Fibroblast of skin of scalp (primary cell): Measurements from ENCODE around the gene FREM3. TPM values are rescaled to one million over a fixed set of nuclear protein-coding genes. Genes with fewer than 3 reads are reported as not detected.
"Not testable (repeated sequence)": the region's sequence is repeated elsewhere in the genome, so short reads cannot be mapped to it uniquely, and the experiment has no call there.

Experiments used
- DNase-seq: peaks from one replicate; pipeline ENCODE4 v3.0.0-alpha.2; 2013
- polyA plus RNA-seq, 2 experiments: library from polyadenylated mRNA; unstranded; fragments of 120-200 nt; gene quantifications; one replicate each; pipeline ENCODE4 v1.2.1, GENCODE V29; 2013; ENCODE audit not compliant: insufficient read length in 2 of 2

Gene FREM3
- not detected for polyA plus RNA-seq (2013, experiment 1 of 2; ENCODE audit: insufficient read length)
- polyA plus RNA-seq (2013, experiment 2 of 2; ENCODE audit: insufficient read length), result not detected

- no peak for DNase-seq
Measured at GRCh38 chr4:143700416-143701352, at the start of gene FREM3. Gene FREM3, minus strand, starts transcription at chr4:143700675. Its CDS starts 0 bp downstream, at chr4:143700675.

GRCh38 chr4:143745874-143746273 is 45.4 kb upstream of the FREM3 start:
- DNase-seq, result no peak

GRCh38 chr4:143743591-143743990 is 43.1 kb upstream of the FREM3 start:
- DNase-seq, result no peak

- no peak for DNase-seq
Measured at GRCh38 chr4:143742834-143743233, 42.4 kb upstream of the FREM3 start.

- no peak for DNase-seq
Measured at GRCh38 chr4:143736861-143737260, 36.4 kb upstream of the FREM3 start.

GRCh38 chr4:143736061-143736460 is 35.6 kb upstream of the FREM3 start:
- DNase-seq, result not testable (repeated sequence)

GRCh38 chr4:143728166-143728565 is 27.7 kb upstream of the FREM3 start:
- peak; percentile 68 for DNase-seq

GRCh38 chr4:143726714-143727113 is 26.2 kb upstream of the FREM3 start:
- DNase-seq, result no peak

GRCh38 chr4:143721317-143721716 is 20.8 kb upstream of the FREM3 start:
- no peak for DNase-seq

GRCh38 chr4:143718748-143719147 is 18.3 kb upstream of the FREM3 start:
- not testable (repeated sequence) for DNase-seq

- DNase-seq, result no peak
Measured at GRCh38 chr4:143713955-143714625, 13.6 kb upstream of the FREM3 start.

- DNase-seq, result no peak
Measured at GRCh38 chr4:143713553-143713952, 13.1 kb upstream of the FREM3 start.

GRCh38 chr4:143712155-143712550 is 11.7 kb upstream of the FREM3 start:
- no peak for DNase-seq

- DNase-seq, result no peak
Measured at GRCh38 chr4:143711543-143712154, 11.2 kb upstream of the FREM3 start.

- no peak for DNase-seq
Measured at GRCh38 chr4:143701365-143701764, 890 bp upstream of the FREM3 start.

- peak; percentile 12 for DNase-seq
Measured at GRCh38 chr4:143700046-143700415, 444 bp downstream of the FREM3 start.

- DNase-seq, result no peak
Measured at GRCh38 chr4:143699331-143700045, 987 bp downstream of the FREM3 start.

GRCh38 chr4:143693856-143694255 is 6.6 kb downstream of the FREM3 start:
- no peak for DNase-seq

GRCh38 chr4:143692241-143692640 is 8.2 kb downstream of the FREM3 start:
- DNase-seq, result no peak

- no peak for DNase-seq
Measured at GRCh38 chr4:143679434-143679833, 21.0 kb downstream of the FREM3 start.

GRCh38 chr4:143673629-143674028 is 26.8 kb downstream of the FREM3 start:
- DNase-seq, result not testable (repeated sequence)

GRCh38 chr4:143668930-143669552 is 31.4 kb downstream of the FREM3 start:
- no peak for DNase-seq
